ENCODE measurements around the gene C2orf74. TPM values are rescaled to one million over a fixed set of nuclear protein-coding genes. Genes with fewer than 3 reads are reported as not detected.

The C2orf74 gene
- total RNA-seq, 2 donors from 2014 or later = 2.0 to 2.2 TPM

DNA sequence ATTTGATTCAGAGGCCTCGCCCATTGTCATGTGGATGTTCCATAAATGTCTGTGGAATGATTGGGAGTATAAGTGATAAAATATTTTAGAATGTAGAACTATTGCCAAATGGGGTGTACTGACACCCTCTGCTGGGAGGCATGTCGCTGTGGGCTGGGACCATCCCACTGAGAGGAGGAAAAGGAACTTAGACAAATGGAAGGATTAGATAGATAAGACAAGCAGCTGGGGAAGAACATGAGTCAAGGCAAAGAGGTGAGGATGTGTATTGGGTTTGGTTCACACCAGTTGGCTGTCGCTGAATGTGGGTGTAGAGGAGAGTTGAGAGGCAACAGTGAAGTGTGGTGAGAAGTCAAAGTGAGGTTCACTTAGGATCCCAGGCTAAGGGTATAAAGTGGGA lies 4.0 kb downstream of the C2orf74 start:
- no peak for ATAC-seq
- DNase-seq = no peak
- intact Hi-C loops (cut with DNase I, micrococcal nuclease) = no loop called here

DNA sequence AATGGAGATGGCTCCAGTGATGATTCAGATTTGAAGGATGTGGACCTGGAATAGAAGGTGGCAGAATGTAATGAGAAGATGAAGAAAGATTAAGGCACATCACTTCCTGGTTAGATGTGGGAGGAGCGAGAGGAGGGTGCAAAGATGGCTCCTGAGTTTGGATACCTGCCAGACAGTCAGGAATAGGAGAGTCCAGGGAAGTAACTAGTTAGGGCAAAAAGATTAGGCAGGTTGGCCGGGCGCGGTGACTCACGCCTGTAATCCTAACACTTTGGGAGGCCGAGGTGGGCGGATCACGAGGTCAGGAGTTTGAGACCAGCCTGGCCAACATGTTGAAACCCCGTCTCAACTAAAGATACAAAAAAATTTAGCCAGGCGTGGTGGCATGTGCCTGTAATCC lies 5.6 kb downstream of the C2orf74 start:
- no peak for DNase-seq
- peak; percentile 50 for ATAC-seq
- intact Hi-C loops (cut with DNase I, micrococcal nuclease) = no loop called here

DNA sequence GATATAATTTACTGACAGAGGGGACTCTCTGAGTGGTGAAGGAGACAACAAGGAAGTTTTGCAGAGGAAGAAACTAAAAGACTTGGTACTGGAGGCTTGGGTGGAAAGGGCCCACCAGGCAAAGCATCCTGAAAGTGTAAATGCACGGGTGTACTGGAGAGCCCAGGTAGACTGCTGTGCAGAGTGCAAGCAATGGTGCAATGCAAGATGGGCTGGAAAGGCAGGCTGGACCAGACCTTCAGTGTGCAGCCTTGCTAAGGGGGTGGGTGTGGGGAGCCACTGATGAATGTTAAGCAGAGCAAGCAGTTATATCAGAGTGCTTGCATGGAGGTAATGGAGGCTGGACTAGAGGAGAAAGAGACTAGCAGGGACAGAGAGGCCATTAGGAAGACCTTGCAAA lies 10.7 kb downstream of the C2orf74 start:
- intact Hi-C loops (cut with DNase I, micrococcal nuclease) = loop anchor here in 1 of 2 donors (10.0 kb wide), 1 partner anchor 298 kb away; no protein-coding TSS in a partner anchor
- DNase-seq (no peak), ATAC-seq (no peak)

DNA sequence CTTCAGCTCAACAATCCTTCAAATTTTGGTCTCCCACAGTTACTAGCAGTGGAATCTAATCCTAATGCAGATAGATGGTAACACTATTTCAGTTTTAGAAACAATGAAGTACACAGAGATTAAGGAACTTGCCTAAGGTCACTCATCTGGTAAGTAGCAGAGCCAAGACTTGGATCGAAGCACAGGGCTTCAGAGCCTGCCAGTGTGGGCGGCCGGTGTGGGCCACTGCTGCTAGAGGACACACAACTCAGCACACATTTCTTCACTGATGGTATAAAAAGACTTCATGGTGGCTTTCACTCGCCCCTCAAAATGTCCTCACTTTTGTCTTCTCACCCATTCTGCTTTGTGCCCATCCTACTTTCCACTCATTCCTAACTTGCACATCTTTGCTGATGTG lies 11.1 kb downstream of the C2orf74 start:
- ATAC-seq = no peak
- no peak for DNase-seq
- intact Hi-C loops (cut with DNase I, micrococcal nuclease) = loop anchor here in 1 of 2 donors (10.0 kb wide), 1 partner anchor 298 kb away; no protein-coding TSS in a partner anchor

DNA sequence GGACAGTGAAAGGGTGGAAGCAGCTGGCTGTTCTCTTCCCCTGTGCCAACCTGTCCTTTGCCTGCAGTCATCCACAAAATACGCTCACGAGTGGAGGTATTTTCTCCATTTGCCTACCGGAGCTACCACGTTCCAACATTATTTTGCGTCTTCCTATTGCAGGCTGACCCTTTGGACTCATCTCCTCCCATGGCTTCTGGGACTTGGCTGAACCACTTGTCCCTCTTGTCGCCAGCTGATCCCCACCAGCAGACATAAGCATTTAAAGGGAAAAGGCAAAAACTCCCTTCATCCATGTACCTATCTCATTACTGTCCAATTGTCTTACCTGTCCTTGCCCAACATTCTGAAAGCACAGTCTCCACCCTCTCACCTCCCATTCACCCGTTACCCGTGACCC lies 13.0 kb downstream of the C2orf74 start:
- intact Hi-C loops (cut with DNase I, micrococcal nuclease) = loop anchor here in 1 of 2 donors (10.0 kb wide), 1 partner anchor 300 kb away; no protein-coding TSS in a partner anchor
- no peak for DNase-seq
- ATAC-seq = no peak

DNA sequence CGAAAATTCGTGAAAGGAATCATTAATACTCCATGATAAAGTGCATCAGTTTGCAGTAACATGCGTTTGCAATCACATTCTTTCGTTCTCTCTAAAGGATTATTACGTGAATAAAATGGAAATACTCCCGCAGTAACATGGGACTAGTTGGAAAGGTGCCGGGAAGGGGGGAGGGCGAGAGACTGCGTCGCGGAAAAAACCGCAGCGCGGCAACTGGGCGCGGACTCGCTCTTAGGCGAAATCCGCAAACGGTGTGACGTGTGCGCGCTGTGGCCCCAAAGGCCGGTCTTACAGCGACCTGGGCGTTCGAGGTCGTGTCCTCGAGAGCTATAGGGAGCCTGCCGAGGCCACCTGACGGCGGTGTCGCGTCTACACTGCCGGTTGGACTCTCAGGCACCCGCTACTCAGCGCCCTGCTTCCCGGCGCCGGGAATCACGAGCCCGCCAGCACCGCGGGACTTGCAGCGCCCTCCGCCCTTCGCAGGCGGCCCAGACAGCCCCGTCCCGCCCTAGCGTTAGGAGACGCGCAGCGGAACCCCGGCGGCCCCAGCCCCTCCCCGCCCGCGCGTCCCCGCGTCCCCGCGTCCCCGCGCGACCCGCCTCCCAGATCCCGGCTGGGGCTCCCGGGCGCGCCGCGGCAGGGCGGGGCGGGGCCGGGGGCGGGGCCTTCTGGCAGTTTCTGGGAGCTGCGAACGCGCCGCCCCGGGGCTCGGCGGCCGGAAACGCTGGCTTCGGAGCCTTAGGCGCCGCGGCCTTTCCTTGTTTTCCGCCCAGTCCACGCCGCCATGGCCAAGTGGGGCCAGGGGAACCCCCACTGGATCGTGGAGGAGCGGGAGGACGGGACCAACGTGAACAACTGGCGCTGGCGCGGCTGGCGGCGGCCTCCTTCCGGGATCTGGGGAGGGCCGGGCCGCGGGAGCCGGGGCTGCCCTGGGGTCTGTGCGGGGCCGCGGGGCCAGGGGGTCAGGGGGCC lies 15.1 kb downstream of the C2orf74 start:
- DNase-seq (peak; percentile 93 to 96), ATAC-seq (peak; percentile 91)

DNA sequence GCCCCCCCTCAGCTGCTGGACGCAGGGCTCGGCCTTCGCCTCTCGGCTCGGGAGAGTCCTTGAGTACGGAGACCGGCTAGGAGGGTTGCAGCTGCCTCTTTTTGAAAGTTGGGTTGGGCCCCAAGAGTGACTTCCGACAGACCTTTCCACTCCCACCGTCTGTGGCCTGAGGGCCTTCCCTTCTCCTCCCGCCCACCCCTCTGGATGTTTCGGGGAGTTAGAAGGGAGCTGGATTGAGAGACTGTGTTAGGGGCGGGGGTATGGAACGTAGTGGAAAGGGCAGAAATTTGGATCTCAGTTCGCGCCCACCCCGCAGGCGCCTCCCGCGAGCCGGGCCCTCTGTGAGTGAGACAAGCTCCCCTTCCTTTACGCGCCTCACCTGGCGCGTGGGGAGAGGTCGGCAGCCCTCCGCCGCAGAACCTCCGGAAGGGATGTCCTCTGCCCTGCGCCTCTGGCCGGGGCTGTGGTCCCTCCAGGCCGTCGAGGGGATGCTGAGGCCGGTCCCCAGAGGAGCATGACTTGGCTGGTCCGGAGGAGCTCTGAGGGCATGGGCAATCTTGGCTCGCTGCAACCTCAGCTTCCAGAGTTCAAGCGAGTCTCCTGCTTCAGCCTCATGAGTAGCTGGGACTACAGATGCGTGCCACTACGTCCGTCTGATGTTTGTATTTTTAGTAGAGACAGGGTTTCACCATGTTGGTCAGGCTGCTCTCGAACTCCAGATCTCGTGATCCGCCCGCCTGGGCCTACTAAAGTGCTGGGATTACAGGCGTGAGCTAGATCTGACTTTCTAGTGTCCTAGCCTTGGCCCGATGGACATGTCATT lies 15.9 kb downstream of the C2orf74 start:
- intact Hi-C loops (cut with DNase I, micrococcal nuclease) = loop anchor here in 1 of 2 donors (10.0 kb wide), 1 partner anchor 303 kb away; no protein-coding TSS in a partner anchor
- ATAC-seq (peak; percentile 26), DNase-seq (peak in 1 of 2 donors; percentile 55)

More for the DNA sequence above, 15.1 kb downstream of the C2orf74 start:
- intact Hi-C loops (cut with DNase I, micrococcal nuclease) = loop anchor here in 1 of 2 donors (10.0 kb wide), 1 partner anchor 302 kb away; no protein-coding TSS in a partner anchor

DNA sequence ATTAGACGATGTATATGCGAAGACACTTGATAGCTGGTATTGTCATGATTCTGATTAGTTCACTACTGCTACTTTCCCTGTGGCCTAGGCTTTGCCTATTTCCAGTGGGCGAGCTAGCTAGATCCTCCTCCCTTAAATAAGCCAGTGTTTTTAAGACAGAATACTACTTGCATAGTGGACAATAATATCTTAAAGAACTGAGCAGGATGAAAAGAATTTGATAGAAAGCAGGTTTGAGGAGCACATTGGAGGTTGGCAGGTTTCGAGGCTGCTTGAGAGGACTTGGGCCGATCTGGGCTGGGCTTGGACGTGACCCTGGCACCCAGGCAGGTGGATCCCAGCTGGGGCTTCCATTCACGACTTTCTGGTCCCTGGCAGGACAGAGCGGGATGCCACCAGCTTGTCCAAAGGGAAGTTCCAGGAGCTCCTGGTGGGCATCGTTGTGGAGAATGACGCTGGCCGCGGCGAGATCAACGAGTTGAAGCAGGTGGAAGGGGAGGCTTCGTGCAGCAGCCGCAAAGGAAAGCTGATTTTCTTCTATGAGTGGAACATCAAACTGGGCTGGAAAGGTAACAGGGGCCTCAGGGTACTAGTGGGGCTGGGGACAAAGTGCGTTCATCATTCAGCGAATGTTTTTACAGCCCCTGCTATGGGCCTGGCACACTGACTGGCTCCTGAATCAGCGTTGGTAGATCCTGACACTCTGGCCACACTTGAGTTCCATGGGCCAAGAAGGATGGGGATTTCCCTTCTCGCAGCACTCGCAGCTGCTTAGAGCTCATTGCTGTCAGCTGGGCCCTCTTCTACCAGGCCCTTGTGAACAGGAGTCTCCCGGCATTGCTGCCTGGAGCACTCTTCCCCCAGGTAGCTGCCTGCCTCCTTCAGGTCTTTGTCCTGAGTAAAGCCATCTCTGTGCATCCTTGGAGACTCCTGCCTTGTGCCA lies 16.9 kb downstream of the C2orf74 start:
- no peak for ATAC-seq
- DNase-seq = no peak
- intact Hi-C loops (cut with DNase I, micrococcal nuclease) = loop anchor here in 1 of 2 donors (10.0 kb wide), 1 partner anchor 304 kb away; no protein-coding TSS in a partner anchor

DNA sequence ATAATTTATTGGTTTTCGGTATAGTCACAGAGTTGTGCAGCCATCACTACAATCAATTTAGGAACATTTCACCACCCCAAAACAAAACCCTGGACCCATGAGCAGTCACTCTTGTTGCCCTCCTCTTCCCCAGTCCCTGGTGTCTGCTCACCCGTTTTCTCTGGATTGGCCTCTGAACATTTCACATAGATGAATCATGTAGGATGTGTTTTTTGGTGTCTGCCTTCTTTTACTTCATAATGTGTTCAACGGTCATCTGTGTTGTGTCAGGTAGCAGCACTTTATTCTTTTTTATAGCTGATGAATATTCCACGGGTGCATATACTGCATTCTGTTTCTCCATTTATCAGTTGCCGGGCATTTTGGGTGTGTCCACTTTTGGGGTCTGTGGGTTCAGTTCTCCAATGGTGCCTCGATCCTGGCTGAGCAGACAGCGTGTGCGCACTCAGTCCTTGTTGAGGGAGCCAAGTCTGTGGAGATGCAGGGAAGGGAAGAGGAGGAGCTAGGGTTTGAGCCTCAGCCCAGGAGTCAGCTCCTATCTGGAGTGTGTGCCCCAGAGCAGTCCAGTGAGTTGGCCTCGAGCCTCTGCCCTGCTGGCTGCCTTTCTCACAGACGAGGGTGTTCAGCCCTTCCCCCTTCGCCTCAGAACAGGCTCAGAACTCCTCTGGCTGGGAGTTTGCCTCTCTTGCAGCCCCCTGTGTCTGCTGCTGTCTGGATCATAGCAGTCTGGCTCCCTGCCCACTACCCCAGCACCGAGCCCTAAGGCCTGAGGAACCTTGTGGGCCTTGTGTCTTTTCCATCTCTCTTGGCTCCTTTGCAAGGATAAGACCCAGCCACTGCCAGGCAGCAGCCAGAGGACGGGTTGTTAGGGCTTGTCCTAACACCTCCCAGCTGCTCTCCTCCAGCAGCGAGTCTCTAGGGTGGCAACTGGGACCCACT lies 18.0 kb downstream of the C2orf74 start:
- ATAC-seq (no peak), DNase-seq (peak; percentile 21 to 59)
- intact Hi-C loops (cut with DNase I, micrococcal nuclease) = loop anchor here in 1 of 2 donors (10.0 kb wide), 1 partner anchor 305 kb away; no protein-coding TSS in a partner anchor

DNA sequence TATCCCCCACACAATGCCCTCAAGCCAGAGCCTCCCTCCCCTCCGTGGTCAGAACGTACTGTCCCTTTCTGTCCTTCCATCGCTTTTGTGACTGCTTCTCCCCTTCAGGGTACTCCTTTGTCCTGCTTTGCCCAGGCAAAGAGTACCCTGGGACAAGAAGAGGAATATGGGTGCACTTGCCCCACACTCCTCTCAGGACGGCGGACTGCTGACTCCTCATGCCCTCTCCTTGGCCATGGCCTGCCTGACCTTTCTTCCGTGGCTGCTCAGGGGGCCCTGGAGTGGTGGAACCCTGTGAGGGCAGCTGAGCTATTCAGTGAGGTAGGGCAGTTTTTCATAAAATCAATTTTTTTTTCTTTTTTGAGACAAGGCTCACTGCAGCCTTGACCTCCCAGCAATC lies 18.7 kb downstream of the C2orf74 start:
- DNase-seq = no peak
- ATAC-seq = no peak
- intact Hi-C loops (cut with DNase I, micrococcal nuclease) = no loop called here

DNA sequence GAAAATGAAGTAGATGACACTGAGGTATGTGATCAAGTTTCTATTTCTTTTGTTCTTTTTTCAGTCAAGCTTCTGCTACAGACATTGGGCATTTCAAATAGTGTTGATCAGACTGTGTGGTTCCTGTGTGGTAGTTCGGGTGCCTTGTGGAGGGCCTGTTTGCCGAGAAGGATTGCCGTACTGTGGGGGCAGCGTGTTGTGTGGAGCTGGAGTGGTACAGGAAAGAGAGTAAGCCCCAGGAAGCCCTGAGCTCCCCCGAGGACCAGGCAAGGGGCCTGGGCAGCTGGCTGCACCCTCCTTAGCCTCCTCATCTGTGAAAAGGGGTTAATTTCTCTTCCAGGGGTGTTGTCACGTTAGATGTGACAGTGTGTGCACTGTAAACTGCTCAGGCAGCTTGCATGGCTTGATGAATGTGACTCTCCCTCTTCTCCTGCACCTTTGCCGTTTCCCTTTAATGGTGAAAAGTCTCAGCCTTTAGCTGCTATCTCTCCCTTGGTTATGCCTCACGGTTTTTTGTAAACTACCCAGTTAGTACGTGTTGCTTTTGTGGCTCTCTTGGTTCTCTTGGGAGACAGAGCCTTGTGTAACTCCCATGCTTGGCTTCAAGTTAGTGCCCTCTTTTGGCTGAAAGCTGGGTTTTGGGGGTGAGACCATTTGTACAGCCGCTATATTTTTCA lies 19.5 kb downstream of the C2orf74 start:
- ATAC-seq (no peak), DNase-seq (no peak)
- intact Hi-C loops (cut with DNase I, micrococcal nuclease) = no loop called here

DNA sequence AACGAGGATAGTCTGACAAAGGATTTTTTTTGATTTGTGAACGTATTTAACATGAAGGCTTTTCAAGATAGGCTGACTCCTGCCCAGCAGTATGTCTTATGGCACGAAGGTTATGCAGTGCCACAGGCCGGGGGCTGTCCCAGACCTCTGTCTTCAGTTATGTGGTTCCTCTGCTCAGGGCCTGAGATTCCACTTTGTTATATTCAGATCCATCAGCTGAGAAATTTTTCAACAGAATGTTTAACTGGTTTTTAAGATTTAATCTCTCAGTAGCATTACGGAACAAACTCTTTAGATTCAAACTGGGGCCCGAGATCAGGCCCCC lies 20.0 kb downstream of the C2orf74 start:
- ATAC-seq (no peak), DNase-seq (no peak)
- intact Hi-C loops (cut with DNase I, micrococcal nuclease) = no loop called here

DNA sequence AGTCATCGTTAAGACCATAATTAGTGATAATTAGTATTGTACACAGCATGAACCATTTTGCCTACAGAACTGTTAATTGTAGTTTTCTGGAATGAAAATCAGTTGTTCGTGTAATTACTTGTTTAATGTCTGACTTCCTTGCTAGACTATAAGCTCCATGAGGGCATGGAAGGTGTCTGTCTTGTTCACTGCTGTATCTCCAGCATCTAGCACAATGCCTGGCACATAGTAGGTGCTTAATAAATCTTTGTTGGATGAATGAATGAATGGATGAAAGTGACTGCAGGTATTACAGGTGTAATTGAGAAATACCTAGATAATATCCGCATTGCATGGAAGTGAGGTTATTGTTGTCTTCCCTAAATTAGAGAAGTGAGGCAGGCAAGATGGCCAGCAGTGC lies 21.8 kb downstream of the C2orf74 start:
- intact Hi-C loops (cut with DNase I, micrococcal nuclease) = no loop called here
- ATAC-seq (no peak), DNase-seq (no peak)

DNA sequence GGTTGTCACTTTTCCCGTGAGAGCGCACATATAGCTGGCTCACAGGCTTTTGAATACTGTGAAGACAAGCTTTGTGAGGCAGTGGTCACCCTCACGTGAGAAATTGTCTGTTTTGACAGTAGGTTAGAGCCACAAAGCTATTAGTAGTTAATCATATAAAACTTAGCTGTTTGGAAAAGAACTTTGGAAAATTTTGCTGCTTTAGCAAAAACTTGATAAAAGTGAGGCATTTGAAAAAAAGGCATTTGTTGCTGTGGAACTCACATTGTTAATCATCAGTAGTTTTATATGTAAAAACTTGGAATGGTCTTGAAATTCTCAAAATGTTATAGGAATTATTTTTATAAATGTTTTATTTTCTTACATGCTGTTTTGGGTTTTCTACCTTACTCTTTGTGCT lies 22.3 kb downstream of the C2orf74 start:
- ATAC-seq (no peak), DNase-seq (no peak)
- intact Hi-C loops (cut with DNase I, micrococcal nuclease) = no loop called here

DNA sequence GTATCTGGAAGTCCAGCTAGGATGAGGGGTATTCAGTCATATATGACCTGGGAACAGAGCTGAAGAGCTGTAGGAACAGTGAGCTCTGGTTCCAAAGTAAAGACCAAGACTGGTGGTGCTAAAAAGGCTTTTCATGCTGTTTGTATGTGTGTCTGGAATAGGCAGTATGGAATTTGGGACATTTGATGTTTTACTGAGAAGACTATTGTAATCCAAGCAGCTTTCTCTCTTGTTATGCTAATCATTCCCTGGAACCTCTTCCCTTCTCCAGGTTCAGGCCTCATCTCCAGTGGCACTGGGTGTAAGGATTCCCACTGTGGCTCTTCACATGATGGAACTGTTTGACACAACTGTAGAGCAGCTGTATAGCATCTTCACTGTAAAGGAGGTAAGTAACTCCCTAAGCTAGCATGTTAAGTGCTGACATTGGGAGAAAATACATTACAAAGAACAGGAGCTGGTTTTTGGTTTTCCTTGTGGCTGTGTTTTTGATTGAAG lies 23.3 kb downstream of the C2orf74 start:
- intact Hi-C loops (cut with DNase I, micrococcal nuclease) = no loop called here
- ATAC-seq (peak; percentile 12), DNase-seq (no peak)

DNA sequence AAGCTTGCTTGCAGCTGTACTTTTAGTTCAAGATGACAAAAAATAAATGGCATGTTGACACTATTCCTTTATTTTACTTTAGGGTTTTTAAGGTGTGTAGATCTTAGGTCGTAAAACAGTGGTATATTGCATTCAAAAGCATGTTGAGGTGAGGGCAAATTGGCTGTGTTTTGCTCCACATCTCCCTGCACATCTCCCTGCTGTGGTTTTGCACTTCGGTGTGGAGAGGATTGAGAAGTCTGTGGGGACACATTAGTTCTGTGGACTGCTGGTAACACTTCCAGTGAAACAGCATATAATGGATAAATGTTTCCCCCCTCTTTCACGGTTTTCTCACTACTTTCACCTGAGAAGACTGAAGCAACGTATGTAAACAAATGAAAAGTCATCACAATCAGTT lies 25.1 kb downstream of the C2orf74 start:
- ATAC-seq (no peak), DNase-seq (no peak)
- intact Hi-C loops (cut with DNase I, micrococcal nuclease) = no loop called here
